Breast epithelium (tissue), 4 donors: ENCODE measurements around the gene PARP12. TPM values are rescaled to one million over a fixed set of nuclear protein-coding genes. Genes with fewer than 3 reads are reported as not detected.

Experiments
- DNase-seq, 2 donors: peaks; one replicate each; pipeline ENCODE4 v3.0.0-alpha.2; 2019; ENCODE audit warnings: low spot score in 2 of 2
- H3K27ac ChIP-seq, 2 donors: fragments of 200-600 bp; sonication (generic) in 1 of 2; one replicate each; pipeline ENCODE4 v1.5.1; 2016 to 2019; ENCODE audit warnings: mild to moderate bottlenecking in 1 of 2
- H3K27me3 ChIP-seq, 2 donors: fragments of 200-600 bp; sonication (generic) in 1 of 2; one replicate each; pipeline versions ENCODE4 v1.5.1 to v1.6.0; 2017 to 2019; ENCODE audit warnings: control low read depth in 1 of 2, mild to moderate bottlenecking in 1 of 2
- H3K36me3 ChIP-seq: fragments of 200-600 bp; one replicate; pipeline ENCODE4 v1.5.1; 2019
- H3K4me1 ChIP-seq, 2 donors: fragments of 200-600 bp; sonication (generic); one replicate each; pipeline ENCODE4 v1.5.1; 2016 to 2019; ENCODE audit warnings: control low read depth in 1 of 2
- H3K4me3 ChIP-seq, 3 donors: fragments of 200-600 bp; sonication (generic); 1 replicate in 2 of 3; 2 replicates in 1 of 3; pipeline ENCODE4 v1.5.1; 2016 to 2019; ENCODE audit warnings: mild to moderate bottlenecking in 3 of 3, moderate library complexity in 2 of 3
- H3K9me3 ChIP-seq, 2 donors: fragments of 200-600 bp; sonication (generic) in 1 of 2; one replicate each; pipeline ENCODE4 v1.5.1; 2016 to 2019; ENCODE audit warnings: control low read depth in 1 of 2
- CTCF ChIP-seq, 3 donors: fragments of 450-650 bp; IDR thresholded peaks; one replicate each; pipeline ENCODE4 v1.5.1; 2016 to 2017; ENCODE audit warnings: antibody characterized with exemption in 3 of 3, mild to moderate bottlenecking in 3 of 3, moderate library complexity in 3 of 3
- POLR2A ChIP-seq: fragments of 450-650 bp; IDR thresholded peaks from one replicate; pipeline ENCODE4 v1.6.1; 2016; ENCODE audit warnings: antibody characterized with exemption, mild to moderate bottlenecking, moderate library complexity
- POLR2AphosphoS5 ChIP-seq, 3 donors: sonication (generic); formaldehyde crosslinking; IDR thresholded peaks; one replicate each; pipeline ENCODE4 v1.6.1; 2017; ENCODE audit warnings: antibody characterized with exemption in 3 of 3
- intact Hi-C: fragments of 100-400 bp; cut with DNase I; formaldehyde crosslinking; loops from one replicate; pipeline ENCODE4 v1.15.1; 2023; ENCODE audit warnings: low total_unique reads
- total RNA-seq, 3 donors: library from RNA; depleted of rRNA; stranded (reverse); fragments of >200 nt; gene quantifications; one replicate each; pipeline ENCODE4 v1.1.0, GENCODE V29; 2016

Gene PARP12
- total RNA-seq, 3 donors from 2014 or later = 24.8 to 44.9 (median 40.6) TPM

DNA sequence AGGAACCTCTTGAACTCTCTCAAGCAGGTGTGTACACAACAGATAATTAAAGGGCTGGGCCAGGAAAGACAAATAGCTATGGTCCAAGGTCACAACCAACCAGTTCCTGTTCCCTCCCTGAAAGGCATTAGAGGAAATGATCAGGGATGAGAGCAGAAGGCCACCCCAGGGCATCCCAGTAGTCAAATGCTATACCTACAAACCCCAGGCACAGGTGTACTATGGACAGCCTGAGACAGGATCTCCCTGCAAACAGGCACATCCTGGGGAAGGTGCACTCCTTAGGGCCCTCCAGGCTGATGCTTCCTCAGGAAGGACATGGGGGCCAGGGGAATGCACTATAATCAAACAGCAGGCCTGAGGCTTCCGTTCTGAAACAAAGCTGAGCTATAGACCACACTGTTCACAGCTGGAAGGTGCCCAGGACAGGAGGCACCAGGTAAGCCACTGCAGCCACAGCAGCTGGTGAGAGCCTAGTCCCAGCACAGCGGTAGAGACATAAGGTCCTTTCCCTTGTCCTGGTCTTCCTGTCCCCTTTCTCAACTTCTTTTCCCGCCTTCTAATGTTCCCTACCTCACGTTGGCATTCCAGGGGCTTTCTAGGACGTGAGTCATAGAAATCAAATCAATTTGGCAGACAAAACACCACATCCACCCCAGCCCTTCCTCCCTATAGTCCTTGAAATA, 13.3 kb downstream of the PARP12 start:
- no peak for DNase-seq
- H3K4me3 ChIP-seq = no peak overlapping the region
- H3K27me3 ChIP-seq = no peaks in the 10 kb centered on the region
- no peaks in the 10 kb centered on the region for H3K9me3 ChIP-seq
- H3K4me1 ChIP-seq = no peaks in the 10 kb centered on the region
- intact Hi-C loops = no loop called here
- no peaks in the 10 kb centered on the region for H3K36me3 ChIP-seq
- no peak overlapping the region for H3K27ac ChIP-seq
- TF ChIP-seq CTCF (IDR thresholded peaks at IDR 0.05) (no peak), POLR2A (no peak), POLR2AphosphoS5 (IDR thresholded peaks at IDR 0.05) (no peak)

DNA sequence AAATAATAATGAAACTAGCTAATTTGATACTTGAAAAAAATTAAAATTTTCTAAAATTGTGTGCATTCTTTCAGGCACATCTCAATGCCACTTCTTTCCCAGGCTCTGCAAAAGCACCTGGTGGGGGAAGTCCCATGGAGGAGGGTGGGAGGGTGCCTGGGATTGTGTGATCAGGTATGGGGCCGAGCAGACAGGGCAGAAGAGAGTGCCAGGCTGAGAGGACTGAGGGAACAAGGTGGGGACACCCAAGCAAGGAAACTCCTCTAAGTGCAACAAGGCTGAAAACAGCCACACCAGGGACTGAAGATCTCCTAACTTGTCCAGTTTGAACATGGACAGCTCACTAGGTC, 13.8 kb downstream of the PARP12 start:
- no peaks in the 10 kb centered on the region for H3K4me1 ChIP-seq
- intact Hi-C loops = no loop called here
- H3K27me3 ChIP-seq = no peaks in the 10 kb centered on the region
- no peak overlapping the region for H3K4me3 ChIP-seq
- H3K36me3 ChIP-seq = no peaks in the 10 kb centered on the region
- H3K9me3 ChIP-seq = no peaks in the 10 kb centered on the region
- no peak overlapping the region for H3K27ac ChIP-seq
- no peak for DNase-seq
- no peak for TF ChIP-seq POLR2A
- no peak for TF ChIP-seq POLR2AphosphoS5 (IDR thresholded peaks at IDR 0.05)

- Histone ChIP-seq H3K4me3 (no peak overlapping the region), H3K27ac (no peak overlapping the region), H3K36me3 (no peaks in the 10 kb centered on the region), H3K27me3 (no peaks in the 10 kb centered on the region), H3K4me1 (no peaks in the 10 kb centered on the region), H3K9me3 (no peaks in the 10 kb centered on the region)
- TF ChIP-seq POLR2A (no peak), CTCF (IDR thresholded peaks at IDR 0.05) (no peak), POLR2AphosphoS5 (IDR thresholded peaks at IDR 0.05) (no peak)
- intact Hi-C loops = no loop called here
- DNase-seq = no peak
These were observed 14.6 kb downstream of the PARP12 start for GRCh38 chr7:140048138-140048537.

GRCh38 chr7:140047197-140047596, 15.6 kb downstream of the PARP12 start:
- Histone ChIP-seq H3K9me3 (no peaks in the 10 kb centered on the region), H3K4me3 (no peak overlapping the region), H3K27ac (no peak overlapping the region), H3K4me1 (no peaks in the 10 kb centered on the region), H3K36me3 (no peaks in the 10 kb centered on the region), H3K27me3 (no peaks in the 10 kb centered on the region)
- no peak for DNase-seq
- TF ChIP-seq POLR2A (no peak), POLR2AphosphoS5 (IDR thresholded peaks at IDR 0.05) (no peak), CTCF (IDR thresholded peaks at IDR 0.05) (no peak)
- intact Hi-C loops = no loop called here

- TF ChIP-seq POLR2A (no peak), CTCF (IDR thresholded peaks at IDR 0.05) (no peak), POLR2AphosphoS5 (IDR thresholded peaks at IDR 0.05) (no peak)
- H3K4me1 ChIP-seq = no peaks in the 10 kb centered on the region
- H3K36me3 ChIP-seq = no peaks in the 10 kb centered on the region
- no peak overlapping the region for H3K4me3 ChIP-seq
- H3K9me3 ChIP-seq = no peaks in the 10 kb centered on the region
- H3K27me3 ChIP-seq = no peaks in the 10 kb centered on the region
- intact Hi-C loops = no loop called here
- DNase-seq = no peak
- no peak overlapping the region for H3K27ac ChIP-seq
These were observed 17.1 kb downstream of the PARP12 start for GRCh38 chr7:140045697-140046096.
